Left lung (tissue), 10 donors: ENCODE measurements around the gene CDH13. TPM values are rescaled to one million over a fixed set of nuclear protein-coding genes. Genes with fewer than 3 reads are reported as not detected.

Experiments
- ATAC-seq: fragments of 200-7000 bp; cut with Tn5 transposase; one replicate; pipeline ENCODE4 v1.9.1; 2020; ENCODE audit warnings: moderate library complexity
- DNase-seq, 4 donors: peaks; one replicate each; pipeline ENCODE4 v3.0.0-alpha.2; 2013 to 2020
- H3K27ac ChIP-seq, 2 donors: fragments of 200-600 bp; sonication (generic) in 1 of 2; one replicate each; pipeline versions ENCODE4 v1.5.0 to v1.8.0; 2020 to 2021
- H3K27me3 ChIP-seq, 2 donors: fragments of 200-600 bp; sonication (generic) in 1 of 2; one replicate each; pipeline versions ENCODE4 v1.5.0 to v1.8.0; 2020 to 2021
- H3K36me3 ChIP-seq, 2 donors: fragments of 200-600 bp; sonication (generic) in 1 of 2; one replicate each; pipeline versions ENCODE4 v1.5.0 to v1.8.0; 2020 to 2021
- H3K4me1 ChIP-seq, 2 donors: fragments of 200-600 bp; one replicate each; pipeline ENCODE4 v1.8.0; 2021
- H3K4me3 ChIP-seq, 2 donors: fragments of 200-600 bp; sonication (generic) in 1 of 2; one replicate each; pipeline versions ENCODE4 v1.5.0 to v1.8.0; 2020 to 2021; ENCODE audit warnings: mild to moderate bottlenecking in 1 of 2
- H3K9me3 ChIP-seq, 2 donors: fragments of 200-600 bp; sonication (generic) in 1 of 2; one replicate each; pipeline versions ENCODE4 v1.5.0 to v1.8.0; 2020 to 2021
- intact Hi-C, 2 donors: fragments of 100-400 bp; cut with DNase I; formaldehyde crosslinking; loops; one replicate each; pipeline versions ENCODE4 v1.11.2 to v1.14.2; 2022
- polyA plus RNA-seq, 6 donors: library from polyadenylated mRNA; unstranded; fragments of 120-200 nt; gene quantifications; one replicate each; pipeline ENCODE4 v1.2.1, GENCODE V29; 2013; ENCODE audit not compliant: insufficient read length in 6 of 6
- total RNA-seq, 2 donors: library from RNA; stranded (reverse); fragmentation: NEBNext Ultra II Directional; extraction: Animal tissue kit (Norgen Biotek cat#: 25700); gene quantifications; one replicate each; pipeline ENCODE4 v1.2.1, GENCODE V29; 2021
- TF ChIP-seq, protein P1 (sequence below), 2 donors: fragments of 200-600 bp; sonication (generic) in 1 of 2; IDR thresholded peaks; one replicate each; pipeline versions ENCODE4 v1.5.0 to v1.8.0; 2021; ENCODE audit warnings: antibody characterized with exemption in 2 of 2
- donor health status: DM: no; HTN: yes; CAD: no.
- donor health status: DM: no; HTN: no; CAD: no.

The CDH13 gene
- total and polyA plus RNA-seq, 8 donors = 2.7 to 20.3 (median 3.2) TPM

- no peaks in the 10 kb centered on the region for H3K36me3 ChIP-seq
- intact Hi-C loops = no loop called here
- no peak overlapping the region for H3K4me3 ChIP-seq
- TF ChIP-seq, protein P1, sequence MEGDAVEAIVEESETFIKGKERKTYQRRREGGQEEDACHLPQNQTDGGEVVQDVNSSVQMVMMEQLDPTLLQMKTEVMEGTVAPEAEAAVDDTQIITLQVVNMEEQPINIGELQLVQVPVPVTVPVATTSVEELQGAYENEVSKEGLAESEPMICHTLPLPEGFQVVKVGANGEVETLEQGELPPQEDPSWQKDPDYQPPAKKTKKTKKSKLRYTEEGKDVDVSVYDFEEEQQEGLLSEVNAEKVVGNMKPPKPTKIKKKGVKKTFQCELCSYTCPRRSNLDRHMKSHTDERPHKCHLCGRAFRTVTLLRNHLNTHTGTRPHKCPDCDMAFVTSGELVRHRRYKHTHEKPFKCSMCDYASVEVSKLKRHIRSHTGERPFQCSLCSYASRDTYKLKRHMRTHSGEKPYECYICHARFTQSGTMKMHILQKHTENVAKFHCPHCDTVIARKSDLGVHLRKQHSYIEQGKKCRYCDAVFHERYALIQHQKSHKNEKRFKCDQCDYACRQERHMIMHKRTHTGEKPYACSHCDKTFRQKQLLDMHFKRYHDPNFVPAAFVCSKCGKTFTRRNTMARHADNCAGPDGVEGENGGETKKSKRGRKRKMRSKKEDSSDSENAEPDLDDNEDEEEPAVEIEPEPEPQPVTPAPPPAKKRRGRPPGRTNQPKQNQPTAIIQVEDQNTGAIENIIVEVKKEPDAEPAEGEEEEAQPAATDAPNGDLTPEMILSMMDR (IDR thresholded peaks at IDR 0.05) = no peak
- no peak overlapping the region for H3K27ac ChIP-seq
- no peaks in the 10 kb centered on the region for H3K9me3 ChIP-seq
- no peaks in the 10 kb centered on the region for H3K4me1 ChIP-seq
- ATAC-seq (no peak), DNase-seq (no peak)
- H3K27me3 ChIP-seq = no peaks in the 10 kb centered on the region
These were observed 265.1 kb downstream of the CDH13 start for GRCh38 chr16:82891918-82892317.

- H3K9me3 ChIP-seq = no peaks in the 10 kb centered on the region
- H3K27me3 ChIP-seq = no peaks in the 10 kb centered on the region
- no peaks in the 10 kb centered on the region for H3K4me1 ChIP-seq
- no peak overlapping the region for H3K27ac ChIP-seq
- no peaks in the 10 kb centered on the region for H3K36me3 ChIP-seq
- intact Hi-C loops = no loop called here
- TF ChIP-seq, protein P1 (IDR thresholded peaks at IDR 0.05) = no peak
- no peak for DNase-seq
- no peak for ATAC-seq
- H3K4me3 ChIP-seq = no peak overlapping the region
These were observed 265.6 kb downstream of the CDH13 start for GRCh38 chr16:82892324-82892723.

- ATAC-seq = peak; percentile 80
- DNase-seq = peak in 1 of 4 donors; percentile 29
- Histone ChIP-seq H3K4me1 (no peaks in the 10 kb centered on the region), H3K9me3 (no peaks in the 10 kb centered on the region), H3K4me3 (no peak overlapping the region), H3K27ac (no peak overlapping the region), H3K27me3 (no peaks in the 10 kb centered on the region), H3K36me3 (no peaks in the 10 kb centered on the region)
- TF ChIP-seq, protein P1 (IDR thresholded peaks at IDR 0.05) = no peak
- intact Hi-C loops = no loop called here
These were observed 269.1 kb downstream of the CDH13 start for GRCh38 chr16:82895843-82896242.

DNA sequence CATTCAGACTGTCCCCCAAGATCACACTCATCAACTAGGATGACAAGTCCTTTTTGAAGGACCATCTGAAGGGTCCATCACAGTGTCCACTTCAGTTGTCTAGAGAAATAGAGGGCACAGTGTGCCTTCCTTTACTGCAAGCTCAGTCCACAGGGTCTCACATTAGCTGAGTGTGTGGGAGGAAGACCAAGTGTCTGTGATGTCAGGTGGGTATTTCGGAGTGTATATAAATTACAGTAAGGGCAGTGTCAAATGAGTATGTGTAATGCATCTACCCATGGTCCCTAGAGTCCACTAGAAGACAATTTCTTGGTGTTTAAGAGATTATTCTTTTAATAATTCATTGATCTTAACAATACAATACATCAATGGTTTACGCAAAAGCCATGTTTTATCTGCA is 272.2 kb downstream of the CDH13 start:
- Histone ChIP-seq H3K9me3 (no peaks in the 10 kb centered on the region), H3K4me1 (no peaks in the 10 kb centered on the region), H3K36me3 (no peaks in the 10 kb centered on the region), H3K4me3 (no peak overlapping the region), H3K27ac (no peak overlapping the region), H3K27me3 (no peaks in the 10 kb centered on the region)
- no peak for DNase-seq
- TF ChIP-seq, protein P1 (IDR thresholded peaks at IDR 0.05) = no peak
- intact Hi-C loops = no loop called here
- ATAC-seq = no peak

DNA sequence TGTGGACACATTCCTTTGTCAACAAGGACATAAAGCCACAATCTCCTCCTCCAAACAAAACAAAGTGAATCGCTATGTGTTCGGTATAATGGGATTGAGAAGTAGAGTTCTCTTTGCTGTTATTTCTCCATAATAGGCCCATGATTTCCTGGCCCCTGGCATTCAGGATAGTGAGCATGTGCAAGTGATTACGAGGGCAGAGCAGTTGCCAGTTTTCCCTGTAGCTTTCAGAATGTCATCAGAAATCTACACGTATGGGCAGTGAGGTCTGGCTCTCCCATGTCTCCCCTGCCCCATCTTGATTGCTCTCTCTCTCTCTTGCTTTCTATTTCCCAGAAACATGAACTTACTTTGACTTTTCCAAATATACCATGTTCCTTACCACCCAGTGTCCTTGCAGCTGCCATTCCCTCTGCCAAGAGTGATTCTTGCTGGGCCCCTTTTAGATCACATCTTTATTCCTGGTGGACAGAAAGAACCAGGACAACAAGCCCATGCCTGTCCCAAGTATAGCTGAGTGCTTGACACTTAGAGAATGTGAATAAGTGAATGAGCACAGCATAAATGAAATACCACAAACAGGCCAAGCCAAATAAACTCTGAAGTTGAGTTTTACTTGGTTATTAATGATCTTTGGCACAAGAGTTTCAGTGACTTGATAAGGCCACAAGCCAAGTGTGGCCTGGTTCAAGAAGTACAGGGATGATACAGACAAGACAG is 273.1 kb downstream of the CDH13 start:
- H3K27me3 ChIP-seq = no peaks in the 10 kb centered on the region
- TF ChIP-seq, protein P1 (IDR thresholded peaks at IDR 0.05) = no peak
- H3K9me3 ChIP-seq = no peaks in the 10 kb centered on the region
- intact Hi-C loops = no loop called here
- no peaks in the 10 kb centered on the region for H3K36me3 ChIP-seq
- H3K27ac ChIP-seq = no peak overlapping the region
- H3K4me1 ChIP-seq = no peaks in the 10 kb centered on the region
- no peak overlapping the region for H3K4me3 ChIP-seq
- no peak for ATAC-seq
- no peak for DNase-seq
